Right atrium auricular region (tissue), 2 donors: ENCODE results near the gene ORC1. TPM values are rescaled to one million over a fixed set of nuclear protein-coding genes. Genes with fewer than 3 reads are reported as not detected.

Experiments used
- total RNA-seq, 2 donors: library from RNA; depleted of rRNA; stranded (reverse); fragments of >200 nt; gene quantifications; one replicate each; pipeline ENCODE4 v1.1.0, GENCODE V29; 2016

Gene ORC1
- total RNA-seq, 2 donors from 2014 or later: 0.28 TPM; not detected in 1

Other genes starting within 250 kb of the ORC1 start
- gene CC2D1B, start 38.2 kb downstream of the ORC1 start, total RNA-seq: 10 to 100 TPM; 11.0 to 20.6 TPM
- gene PRPF38A, start 179 bp upstream of the ORC1 start, total RNA-seq: 1 to 10 TPM; 5.9 to 7.2 TPM
- gene TUT4, start 148.7 kb upstream of the ORC1 start, total RNA-seq: 10 to 100 TPM; 27.4 to 33.3 TPM
- gene GPX7, start 197.9 kb upstream of the ORC1 start, total RNA-seq: 10 to 100 TPM; 12.0 to 17.6 TPM
- not detected for gene SHISAL2A, start 228.7 kb upstream of the ORC1 start, total RNA-seq